Choroid plexus epithelial cell (primary cell): ENCODE measurements around the gene IFT22.

Experiments used
- DNase-seq: peaks from one replicate; pipeline ENCODE4 v3.0.0-alpha.2; 2010; ENCODE audit warnings: low read depth
- H3K4me3 ChIP-seq: 2 replicates; pipeline ENCODE4 v1.5.1; 2011; ENCODE audit warnings: low read depth, mild to moderate bottlenecking, control low read depth, low read length, moderate library complexity
- TF ChIP-seq, protein P1 (sequence below): conservative IDR thresholded peaks from 2 replicates; pipeline ENCODE4 v1.5.1; 2011; ENCODE audit warnings: low read depth, mild to moderate bottlenecking, control low read depth, inconsistent platforms, low read length, moderate library complexity

IFT22 gene

DNA sequence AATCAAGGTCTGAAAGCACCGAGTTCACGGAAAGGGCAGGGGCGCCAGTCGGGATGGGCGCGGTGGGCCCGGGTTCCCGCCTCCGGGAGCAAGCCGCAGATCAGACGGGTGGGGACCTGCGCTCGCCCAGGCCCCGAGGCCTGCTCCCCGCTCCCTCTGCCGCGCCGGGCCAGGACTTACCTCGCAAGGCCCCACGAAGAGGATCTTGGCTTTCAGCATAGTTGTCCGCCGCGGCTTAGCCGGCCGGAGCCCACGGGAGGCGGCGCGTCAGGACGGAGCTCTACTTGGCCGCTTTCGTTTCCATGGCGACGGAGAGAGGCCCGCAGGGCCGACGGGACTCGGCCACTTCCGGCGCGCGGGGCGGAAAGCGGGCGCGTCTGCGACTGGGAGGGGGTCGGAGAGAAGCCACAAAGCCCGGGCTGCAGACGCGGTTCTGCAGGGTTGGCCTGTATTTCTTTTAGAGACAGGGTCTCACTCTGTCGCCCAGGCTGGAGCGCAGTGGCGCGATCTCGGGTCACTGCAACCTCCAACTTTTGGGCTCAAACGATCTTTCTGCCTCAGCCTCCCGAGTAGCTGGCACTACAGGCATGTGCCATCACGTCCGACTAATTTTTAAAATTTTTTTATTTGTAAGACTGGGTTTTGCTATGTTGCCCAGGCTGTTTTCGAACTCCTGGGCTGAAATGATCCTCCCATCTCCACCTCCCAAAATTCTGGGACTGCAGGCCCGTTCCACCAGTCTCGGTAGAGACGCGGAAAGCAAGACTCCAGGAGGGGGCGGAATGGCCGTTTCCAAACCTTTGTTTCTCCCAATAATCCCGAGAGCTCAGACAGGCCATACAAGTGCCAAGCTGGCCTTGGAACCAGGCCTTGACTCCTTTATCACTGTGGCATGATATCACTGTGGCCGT, at the start of gene IFT22:
IFT22 (minus strand) TSS at position 322 of the 911 bp plus-strand sequence; CDS start at position 219, 103 bp downstream.
- DNase-seq: peak; percentile 93
- TF ChIP-seq, protein P1, sequence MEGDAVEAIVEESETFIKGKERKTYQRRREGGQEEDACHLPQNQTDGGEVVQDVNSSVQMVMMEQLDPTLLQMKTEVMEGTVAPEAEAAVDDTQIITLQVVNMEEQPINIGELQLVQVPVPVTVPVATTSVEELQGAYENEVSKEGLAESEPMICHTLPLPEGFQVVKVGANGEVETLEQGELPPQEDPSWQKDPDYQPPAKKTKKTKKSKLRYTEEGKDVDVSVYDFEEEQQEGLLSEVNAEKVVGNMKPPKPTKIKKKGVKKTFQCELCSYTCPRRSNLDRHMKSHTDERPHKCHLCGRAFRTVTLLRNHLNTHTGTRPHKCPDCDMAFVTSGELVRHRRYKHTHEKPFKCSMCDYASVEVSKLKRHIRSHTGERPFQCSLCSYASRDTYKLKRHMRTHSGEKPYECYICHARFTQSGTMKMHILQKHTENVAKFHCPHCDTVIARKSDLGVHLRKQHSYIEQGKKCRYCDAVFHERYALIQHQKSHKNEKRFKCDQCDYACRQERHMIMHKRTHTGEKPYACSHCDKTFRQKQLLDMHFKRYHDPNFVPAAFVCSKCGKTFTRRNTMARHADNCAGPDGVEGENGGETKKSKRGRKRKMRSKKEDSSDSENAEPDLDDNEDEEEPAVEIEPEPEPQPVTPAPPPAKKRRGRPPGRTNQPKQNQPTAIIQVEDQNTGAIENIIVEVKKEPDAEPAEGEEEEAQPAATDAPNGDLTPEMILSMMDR: peak; percentile 73
- peak within 1 kb of the TSS; percentile 91 for H3K4me3 ChIP-seq

DNA sequence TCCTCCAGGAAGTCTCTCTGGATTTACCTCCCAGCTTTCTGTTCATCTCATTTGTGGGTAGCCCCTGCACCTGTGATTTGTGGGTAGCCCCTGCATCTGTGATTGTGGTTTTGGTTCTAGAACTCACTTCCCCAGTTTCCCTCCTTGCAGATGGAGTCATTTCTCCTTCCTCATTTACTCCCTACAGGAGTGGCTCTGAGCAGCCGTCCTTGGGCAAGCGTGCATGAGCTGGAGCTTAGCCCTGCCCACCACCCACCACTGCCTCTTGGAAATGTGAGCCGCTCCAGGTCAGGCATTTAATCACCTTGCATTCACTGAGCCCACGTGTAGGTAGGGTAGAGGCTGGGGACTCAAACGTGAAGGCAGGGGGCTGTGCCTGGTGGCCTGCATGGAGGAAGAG, 49.2 kb upstream of the IFT22 start:
- TF ChIP-seq, protein P1: no peak
- no peak for DNase-seq

DNA sequence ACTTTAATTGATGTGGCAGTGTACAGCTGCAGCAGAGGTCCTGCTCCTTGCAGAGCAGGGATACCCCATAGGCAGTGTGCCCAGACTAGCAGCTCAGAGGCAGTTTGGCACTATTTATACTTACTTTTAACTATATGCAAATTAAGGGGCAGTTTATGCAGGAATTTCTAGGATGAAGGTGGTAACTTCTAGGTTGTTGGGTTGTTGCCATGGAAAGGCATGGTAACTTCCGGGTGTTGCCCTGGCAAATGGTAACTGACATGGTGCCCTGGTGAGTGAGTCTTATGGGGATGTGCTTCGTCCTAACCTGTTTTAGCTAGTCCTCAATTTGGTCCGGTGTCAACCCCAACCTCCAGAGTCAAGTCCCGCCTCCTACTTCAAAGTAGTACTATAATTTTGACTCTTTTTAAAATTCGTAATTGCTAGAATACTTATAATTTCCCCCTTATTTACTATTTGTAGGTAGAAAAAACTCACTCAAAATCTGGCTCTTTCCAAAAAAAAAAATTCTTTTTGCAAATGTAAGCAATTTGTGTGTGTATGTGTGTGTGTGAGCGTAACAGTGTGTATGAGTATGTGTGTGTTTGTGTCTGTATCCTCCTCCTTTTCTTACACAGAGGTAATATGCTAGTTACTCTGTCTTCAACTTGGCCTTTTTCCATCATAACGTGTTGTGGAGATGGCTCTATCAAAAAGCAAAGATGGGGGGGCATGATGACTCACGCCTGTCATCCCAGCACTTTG, 47.0 kb upstream of the IFT22 start:
- TF ChIP-seq, protein P1: no peak
- DNase-seq: no peak
- no peak overlapping the region for H3K4me3 ChIP-seq

More for the DNA sequence above, 49.2 kb upstream of the IFT22 start:
- H3K4me3 ChIP-seq: no peak overlapping the region

DNA sequence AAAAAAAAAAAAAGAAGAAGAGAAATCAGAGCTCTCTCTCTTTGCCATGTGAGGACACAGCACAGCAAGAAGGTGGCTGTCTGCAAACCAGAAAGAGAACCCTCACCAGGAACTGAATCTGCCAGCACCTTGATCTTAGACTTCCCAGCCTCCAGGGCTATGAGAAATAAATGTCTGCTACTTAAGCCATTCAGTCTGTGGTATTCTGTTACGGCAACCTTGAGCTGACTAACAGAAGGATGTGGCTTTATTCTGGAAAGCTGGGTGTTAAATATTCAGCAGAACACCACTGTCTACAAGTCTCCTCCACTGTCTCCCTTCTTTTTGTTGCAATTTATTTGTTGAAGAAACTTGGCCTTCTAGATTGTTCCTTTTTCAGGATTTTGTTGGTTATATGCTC, 46.1 kb upstream of the IFT22 start:
- H3K4me3 ChIP-seq: no peak overlapping the region
- DNase-seq: no peak
- TF ChIP-seq, protein P1: no peak

DNA sequence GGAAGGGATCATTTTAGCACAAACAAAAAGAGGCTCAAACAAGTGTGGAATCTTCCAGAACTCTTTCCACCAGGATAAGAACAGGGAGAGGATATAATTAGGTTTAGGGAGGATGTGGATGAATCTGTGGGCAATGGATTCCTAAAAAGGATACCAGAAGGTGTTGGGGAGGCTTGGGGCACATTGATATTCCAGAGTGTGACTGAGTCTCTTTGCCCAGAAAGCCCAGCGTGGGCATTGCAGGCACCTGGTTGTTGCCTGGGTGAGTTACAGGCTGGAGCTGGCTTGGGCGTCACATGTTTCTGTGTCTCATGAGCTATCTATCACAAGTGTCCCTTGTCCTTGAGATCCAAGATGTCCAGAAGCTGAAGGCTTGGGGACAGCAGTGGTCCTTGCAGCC, 44.3 kb upstream of the IFT22 start:
- TF ChIP-seq, protein P1: no peak
- H3K4me3 ChIP-seq: no peak overlapping the region
- DNase-seq: no peak

DNA sequence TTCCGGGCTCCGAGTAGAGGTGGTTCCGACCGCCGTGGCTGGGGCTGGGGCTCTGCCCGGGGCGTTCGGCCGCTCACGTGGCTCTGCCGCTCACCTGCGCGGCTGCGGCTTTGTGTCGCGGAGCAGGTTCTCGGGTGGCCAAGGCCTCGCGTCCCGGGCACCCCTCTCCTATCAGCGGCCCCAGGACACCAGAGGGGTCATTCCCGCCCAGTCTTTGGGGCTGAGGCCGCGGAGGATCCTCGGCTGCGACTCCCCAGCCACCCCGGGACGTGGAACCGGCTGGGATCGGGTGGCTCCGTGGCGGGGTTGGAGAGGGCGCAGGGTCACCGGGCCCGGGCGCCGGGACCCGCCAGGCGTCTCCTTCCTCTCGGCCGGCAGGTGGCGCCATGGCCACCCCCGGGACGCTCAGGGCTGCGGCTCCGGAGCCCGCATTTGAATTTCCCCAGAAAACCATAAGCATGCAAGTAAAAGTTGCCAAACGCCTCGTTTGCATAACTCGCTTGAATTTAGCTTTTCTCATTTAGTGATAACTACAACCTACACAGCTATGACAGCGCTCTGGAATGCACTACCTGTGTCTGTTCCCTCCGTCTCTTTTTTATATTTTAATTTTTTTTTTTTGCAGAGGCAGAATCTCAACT, 42.2 kb upstream of the IFT22 start:
- TF ChIP-seq, protein P1: peak; percentile 67
- H3K4me3 ChIP-seq: peak overlapping the region; percentile 34
- peak; percentile 69 for DNase-seq
